GM12878 (cell line): ENCODE results near the gene HIF1AN.

Source experiments
- EP300 ChIP-seq, 2 experiments: fragments of 150-350 bp in 1 of 2; IDR thresholded peaks; 2 replicates each; pipeline ENCODE4 v1.6.1; 2011 to 2012; ENCODE audit warnings: low read depth in 2 of 2, low read length in 2 of 2, borderline replicate concordance in 1 of 2, improper control_type of control experiment in 1 of 2, inconsistent platforms in 1 of 2; ENCODE audit not compliant: control insufficient read depth in 1 of 2
- PBX3 ChIP-seq: IDR thresholded peaks from 2 replicates; pipeline ENCODE4 v1.6.1; 2011; ENCODE audit warnings: mild to moderate bottlenecking, low read depth, low read length, moderate library complexity; ENCODE audit not compliant: insufficient replicate concordance
- SP1 ChIP-seq: IDR thresholded peaks from one replicate; pipeline ENCODE4 v1.6.1; 2011; ENCODE audit warnings: low read depth, low read length

- TF ChIP-seq SP1 (no peak), EP300 (IDR thresholded peaks at IDR 0.05; ENCODE audit: borderline replicate concordance in 1 of 2, control insufficient read depth in 1 of 2, low read depth in 2 of 2, low read length in 2 of 2) (no peak), PBX3 (no peak)
Measured at GRCh38 chr10:100509241-100509840, 26.4 kb upstream of the HIF1AN start.
